Activated T-helper 1 cell treated with anti-CD3 and anti-CD28 coated beads, Interleukin-2, amount 50 U/mL, for 16 hours (primary cell): ENCODE measurements around the gene MAGI1.
"Not testable (repeated sequence)": the region's sequence is repeated elsewhere in the genome, so short reads cannot be mapped to it uniquely, and the experiment has no call there.

ENCODE experiments used
- DNase-seq, 2 donors: peaks; one replicate each; pipeline ENCODE4 v3.0.0-alpha.2; 2020; ENCODE audit warnings: low read depth in 1 of 2, low spot score in 1 of 2

The MAGI1 gene

DNA sequence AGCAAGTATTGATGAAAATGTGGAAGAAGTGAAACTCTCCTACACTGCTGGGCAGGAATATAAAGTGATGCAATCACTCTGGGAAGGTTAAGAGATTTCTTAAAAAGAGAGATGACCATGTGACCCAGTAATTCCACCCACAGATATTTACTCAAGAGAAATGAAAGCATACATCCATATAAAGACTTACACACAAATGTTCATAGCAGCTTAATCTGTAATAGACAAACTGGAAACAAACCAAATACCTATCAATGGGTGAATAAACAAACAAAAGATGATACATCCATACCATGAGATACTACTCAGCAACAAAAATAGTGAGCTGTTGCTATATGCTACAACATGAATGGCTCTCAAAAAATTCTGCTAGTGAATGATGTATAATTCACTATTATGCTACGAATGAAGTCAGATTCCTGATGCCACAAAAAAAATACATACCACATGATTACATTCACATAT is 463.3 kb downstream of the MAGI1 start:
- DNase-seq: no peak

- no peak for DNase-seq
These were observed 465.1 kb downstream of the MAGI1 start for GRCh38 chr3:65573548-65574116.

DNA sequence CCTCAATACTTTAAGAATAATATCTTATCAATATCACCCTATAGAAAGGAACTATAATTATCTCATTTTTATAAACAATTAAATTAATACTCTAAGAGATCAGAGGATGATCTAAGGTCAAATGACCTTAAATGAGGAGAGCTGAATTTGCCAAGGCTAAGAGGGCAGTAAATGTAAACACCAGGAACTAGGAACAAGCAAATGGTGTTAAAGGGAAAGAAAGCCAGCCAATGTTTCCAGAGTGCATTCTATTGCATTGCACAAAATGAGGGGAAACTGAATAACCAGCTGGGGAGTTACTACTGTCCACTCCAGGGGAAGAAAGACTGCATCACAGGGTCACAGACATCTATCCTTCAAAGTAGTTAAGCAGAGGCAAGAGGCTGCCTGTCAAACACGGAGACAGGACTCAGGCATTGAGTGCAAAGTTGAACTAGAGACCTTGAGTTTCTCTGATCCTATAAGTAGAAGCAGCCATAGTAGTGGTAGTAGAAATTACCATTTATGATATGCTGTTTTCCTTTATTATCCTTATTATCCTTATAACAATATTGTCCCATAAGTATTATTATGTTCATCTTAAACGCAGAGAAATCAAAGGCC is 466.4 kb downstream of the MAGI1 start:
- DNase-seq: no peak

- DNase-seq: no peak
These were observed 468.8 kb downstream of the MAGI1 start for GRCh38 chr3:65569845-65570405.

GRCh38 chr3:65569129-65569528 is 469.6 kb downstream of the MAGI1 start:
- DNase-seq: no peak

- no peak for DNase-seq
These were observed 470.2 kb downstream of the MAGI1 start for GRCh38 chr3:65568497-65568896.

GRCh38 chr3:65565744-65566143 is 473.0 kb downstream of the MAGI1 start:
- DNase-seq: not testable (repeated sequence)

DNA sequence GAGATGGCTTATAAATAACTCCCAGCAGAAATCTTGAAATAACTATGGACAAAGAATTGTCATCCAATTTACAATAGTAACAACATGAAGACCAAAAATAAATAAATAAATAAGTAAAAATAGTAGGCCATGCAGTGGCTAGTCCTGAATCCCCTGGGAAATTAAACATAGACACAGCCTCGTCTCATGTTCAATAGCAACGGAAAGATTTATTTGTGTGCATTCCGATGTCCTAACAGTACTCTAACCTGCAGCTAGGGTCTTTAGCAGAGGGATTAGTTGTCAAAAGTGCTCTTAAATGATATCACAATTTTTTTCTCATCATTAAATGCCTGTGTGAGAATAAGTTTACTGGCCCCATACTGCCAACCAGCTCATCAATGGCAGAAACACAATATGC is 474.2 kb downstream of the MAGI1 start:
- no peak for DNase-seq

DNA sequence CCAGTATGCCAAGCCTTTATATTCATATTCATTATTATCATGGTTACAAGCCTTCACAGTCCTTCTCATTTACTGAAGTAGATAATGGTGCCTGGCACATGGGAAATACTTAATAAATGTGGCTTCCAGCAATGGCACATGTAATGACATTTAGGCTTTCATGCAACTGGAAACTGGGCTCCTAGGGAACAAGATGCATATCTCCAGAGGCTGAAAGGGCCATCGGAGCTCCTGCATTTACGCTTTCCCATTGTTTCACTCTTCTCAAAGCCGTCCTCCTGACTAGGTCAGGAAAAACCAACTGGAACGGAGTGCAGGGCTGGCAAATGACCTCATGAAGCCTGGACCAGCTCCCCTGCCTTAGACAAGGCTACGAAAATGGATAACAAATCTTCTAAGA is 474.9 kb downstream of the MAGI1 start:
- no peak for DNase-seq

DNA sequence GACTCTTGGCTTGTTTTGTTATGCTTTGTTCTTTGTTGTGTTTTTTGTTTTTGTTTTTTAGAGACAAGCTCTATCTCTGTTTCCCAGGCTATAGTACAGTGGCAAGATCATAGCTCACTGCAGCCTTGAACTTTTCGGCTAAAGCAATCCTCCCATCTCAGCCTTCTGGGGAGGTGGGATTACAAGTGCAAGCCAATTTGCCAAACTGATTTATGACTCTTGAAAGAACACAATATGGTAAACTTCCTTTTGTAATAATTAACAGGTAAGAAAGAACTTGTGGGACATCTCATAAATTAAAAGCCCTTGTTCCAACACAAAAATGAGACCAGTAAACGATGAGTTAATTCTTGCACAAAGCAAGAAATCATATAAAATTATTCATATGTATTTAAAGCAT is 476.3 kb downstream of the MAGI1 start:
- DNase-seq: no peak

GRCh38 chr3:65561617-65562016 is 477.1 kb downstream of the MAGI1 start:
- no peak for DNase-seq

- DNase-seq: no peak
These were observed 477.8 kb downstream of the MAGI1 start for GRCh38 chr3:65560901-65561300.

- no peak for DNase-seq
These were observed 478.6 kb downstream of the MAGI1 start for GRCh38 chr3:65560133-65560532.

DNA sequence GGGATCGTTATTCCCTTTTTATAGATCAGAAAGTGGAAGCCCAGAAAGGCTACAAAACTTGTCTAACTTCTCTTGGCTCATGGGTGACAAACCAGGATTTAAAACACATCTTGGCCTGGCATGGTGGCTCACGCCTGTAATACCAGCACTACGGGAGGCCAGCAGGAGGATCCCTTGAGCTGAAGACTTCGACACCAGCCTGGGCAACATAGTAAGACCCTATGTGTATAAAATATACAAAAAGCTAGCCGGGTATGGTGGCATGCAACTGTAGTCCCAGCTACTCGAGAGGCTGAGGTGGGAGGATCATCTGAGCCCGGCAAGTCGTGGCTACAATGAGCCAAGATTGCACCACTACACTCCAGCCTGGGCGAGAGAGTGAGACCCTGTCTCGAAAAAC is 479.1 kb downstream of the MAGI1 start:
- DNase-seq: no peak

- DNase-seq: no peak
These were observed 479.9 kb downstream of the MAGI1 start for GRCh38 chr3:65558826-65559225.

GRCh38 chr3:65557899-65558564 is 480.7 kb downstream of the MAGI1 start:
- no peak for DNase-seq

DNA sequence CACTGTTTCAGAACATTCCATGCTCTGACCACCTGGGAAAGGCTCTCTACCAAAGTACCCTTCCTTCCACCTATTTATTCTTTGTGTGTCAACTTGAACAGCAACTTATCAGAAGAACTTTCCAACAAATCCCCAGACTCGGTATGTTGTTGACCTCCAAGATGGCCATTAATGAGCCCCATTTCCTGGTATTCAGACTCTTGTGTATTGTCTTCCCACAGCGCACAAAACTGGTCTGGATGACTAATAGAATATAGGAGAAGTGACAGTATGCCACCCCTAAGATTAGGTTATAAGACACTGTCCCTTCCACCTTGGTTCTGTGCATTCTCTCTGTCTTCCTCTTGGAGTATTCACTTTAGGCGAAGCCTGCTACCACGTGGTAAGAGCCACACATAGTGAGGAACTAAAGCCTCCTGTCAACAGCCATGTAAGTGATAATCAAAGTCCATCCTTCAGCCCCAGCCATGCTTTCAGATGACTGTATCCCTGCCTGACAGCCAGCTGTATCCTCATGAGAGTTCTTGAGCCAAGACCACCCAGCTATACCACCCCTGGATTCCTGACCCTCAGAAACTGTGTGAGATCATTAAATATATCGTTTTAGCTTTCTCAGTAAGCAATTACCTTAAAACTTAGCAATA is 481.7 kb downstream of the MAGI1 start:
- no peak for DNase-seq

- no peak for DNase-seq
These were observed 486.3 kb downstream of the MAGI1 start for GRCh38 chr3:65552434-65552833.

DNA sequence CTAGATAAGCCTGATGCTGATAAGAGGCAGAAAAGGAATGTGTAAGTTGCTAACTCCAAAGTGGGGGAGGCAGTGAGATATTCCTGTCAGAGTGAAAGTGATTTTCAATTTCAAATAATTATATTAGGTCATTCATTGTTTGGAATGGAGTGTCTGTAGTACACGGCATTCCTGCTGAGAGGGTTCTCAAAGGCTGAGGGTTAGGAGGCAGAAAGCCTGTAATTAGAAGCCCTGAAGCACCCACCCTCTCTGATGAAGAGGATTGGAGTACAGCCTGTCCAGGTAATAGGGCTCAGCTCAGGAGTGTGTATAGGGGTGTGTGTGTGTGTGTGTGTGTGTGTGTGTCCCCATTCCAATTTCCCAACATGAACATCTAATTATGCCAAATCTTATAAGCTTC is 486.8 kb downstream of the MAGI1 start:
- DNase-seq: no peak

DNA sequence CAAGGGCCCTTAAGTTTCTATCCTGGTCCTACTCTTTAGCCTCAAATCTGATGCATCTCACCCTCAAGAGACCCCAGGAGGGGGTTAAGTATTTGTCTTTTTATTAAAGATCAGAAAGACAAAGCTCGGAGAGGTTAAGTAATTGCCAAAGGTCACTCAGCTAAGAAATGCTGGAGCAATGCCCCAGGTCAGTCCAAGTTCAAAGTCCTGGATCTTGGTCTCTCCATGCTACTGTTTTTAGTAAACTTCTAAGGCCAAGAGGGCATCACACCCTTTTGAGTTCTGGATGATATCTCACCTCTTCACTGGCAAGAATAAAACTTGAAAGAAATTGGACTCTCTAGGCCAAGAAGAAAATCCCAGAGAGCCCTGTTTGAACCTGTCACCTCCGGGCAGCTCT is 488.6 kb downstream of the MAGI1 start:
- DNase-seq: no peak

- no peak for DNase-seq
These were observed 489.1 kb downstream of the MAGI1 start for GRCh38 chr3:65549626-65549959.
